ENCODE data around the gene MIA3. TPM values are rescaled to one million over a fixed set of nuclear protein-coding genes. Genes with fewer than 3 reads are reported as not detected.
A peak's percentile ranks its signal among the peaks of the same experiment; 100 is the strongest.
"Not testable (repeated sequence)": the region's sequence is repeated elsewhere in the genome, so short reads cannot be mapped to it uniquely, and the experiment has no call there.

Gene MIA3
- total RNA-seq, 2 experiments from 2014 or later, result 46.8 to 48.6 TPM

GRCh38 chr1:222641269-222641948 lies 23.5 kb downstream of the MIA3 start:
- Mint-ChIP-seq H3K4me3 (no peak overlapping the region), H3K27ac (no peak overlapping the region), H3K36me3 (peaks cover 12% of the 10 kb centered on the region), H3K4me1 (peaks cover 23% of the 10 kb centered on the region), H3K27me3 (no peaks in the 10 kb centered on the region), H3K9me3 (no peaks in the 10 kb centered on the region)
- no peak for DNase-seq

- Mint-ChIP-seq H3K4me1 (peaks cover 23% of the 10 kb centered on the region), H3K36me3 (peaks cover 9% of the 10 kb centered on the region), H3K4me3 (no peak overlapping the region), H3K27ac (no peak overlapping the region), H3K27me3 (no peaks in the 10 kb centered on the region), H3K9me3 (no peaks in the 10 kb centered on the region)
- DNase-seq, result no peak
Observed at GRCh38 chr1:222642468-222642867, 24.6 kb downstream of the MIA3 start.

GRCh38 chr1:222643606-222643937 lies 25.7 kb downstream of the MIA3 start:
- H3K27ac Mint-ChIP-seq, result peak overlapping the region; percentile 98
- peak overlapping the region; percentile 97 for H3K4me3 Mint-ChIP-seq
- peaks cover 9% of the 10 kb centered on the region for H3K36me3 Mint-ChIP-seq
- H3K27me3 Mint-ChIP-seq, result no peaks in the 10 kb centered on the region
- no peak for DNase-seq
- H3K9me3 Mint-ChIP-seq, result no peaks in the 10 kb centered on the region
- H3K4me1 Mint-ChIP-seq, result peaks cover 26% of the 10 kb centered on the region

- peak; percentile 98 for DNase-seq
- no peaks in the 10 kb centered on the region for H3K9me3 Mint-ChIP-seq
- peak overlapping the region; percentile 98 for H3K27ac Mint-ChIP-seq
- peaks cover 10% of the 10 kb centered on the region for H3K36me3 Mint-ChIP-seq
- peaks cover 26% of the 10 kb centered on the region for H3K4me1 Mint-ChIP-seq
- peak overlapping the region; percentile 97 for H3K4me3 Mint-ChIP-seq
- H3K27me3 Mint-ChIP-seq, result no peaks in the 10 kb centered on the region
Observed at GRCh38 chr1:222643938-222644635, 26.2 kb downstream of the MIA3 start.

- DNase-seq, result no peak
- Mint-ChIP-seq H3K27ac (peak overlapping the region; percentile 98), H3K9me3 (no peaks in the 10 kb centered on the region), H3K4me1 (peaks cover 26% of the 10 kb centered on the region), H3K36me3 (peaks cover 10% of the 10 kb centered on the region), H3K4me3 (peak overlapping the region; percentile 97), H3K27me3 (no peaks in the 10 kb centered on the region)
Observed at GRCh38 chr1:222644636-222644980, 26.7 kb downstream of the MIA3 start.

GRCh38 chr1:222652676-222653075 lies 34.8 kb downstream of the MIA3 start:
- Mint-ChIP-seq H3K27ac (peak overlapping the region; percentile 92), H3K4me3 (no peak overlapping the region), H3K9me3 (no peaks in the 10 kb centered on the region), H3K27me3 (no peaks in the 10 kb centered on the region), H3K4me1 (peaks cover 58% of the 10 kb centered on the region), H3K36me3 (peaks cover 57% of the 10 kb centered on the region)
- no peak for DNase-seq

GRCh38 chr1:222653178-222653827 lies 35.4 kb downstream of the MIA3 start:
- DNase-seq, result peak; percentile 34
- Mint-ChIP-seq H3K4me1 (peaks cover 61% of the 10 kb centered on the region), H3K27me3 (no peaks in the 10 kb centered on the region)

GRCh38 chr1:222654849-222655248 lies 37.0 kb downstream of the MIA3 start:
- peaks cover 63% of the 10 kb centered on the region for H3K4me1 Mint-ChIP-seq
- H3K4me3 Mint-ChIP-seq, result peak overlapping the region; percentile 57
- H3K27ac Mint-ChIP-seq, result peak overlapping the region; percentile 92
- H3K36me3 Mint-ChIP-seq, result peaks cover 69% of the 10 kb centered on the region
- DNase-seq, result peak; percentile 71
- H3K9me3 Mint-ChIP-seq, result no peaks in the 10 kb centered on the region
- no peaks in the 10 kb centered on the region for H3K27me3 Mint-ChIP-seq

More at GRCh38 chr1:222653178-222653827, 35.4 kb downstream of the MIA3 start:
- no peaks in the 10 kb centered on the region for H3K9me3 Mint-ChIP-seq
- peak overlapping the region; percentile 6 for H3K4me3 Mint-ChIP-seq
- H3K36me3 Mint-ChIP-seq, result peaks cover 62% of the 10 kb centered on the region
- peak overlapping the region; percentile 92 for H3K27ac Mint-ChIP-seq

GRCh38 chr1:222656391-222657155 lies 38.7 kb downstream of the MIA3 start:
- H3K27ac Mint-ChIP-seq, result peak overlapping the region; percentile 92
- no peaks in the 10 kb centered on the region for H3K27me3 Mint-ChIP-seq
- H3K4me3 Mint-ChIP-seq, result peak overlapping the region; percentile 14
- H3K36me3 Mint-ChIP-seq, result peaks cover 72% of the 10 kb centered on the region
- DNase-seq, result no peak
- peaks cover 60% of the 10 kb centered on the region for H3K4me1 Mint-ChIP-seq
- H3K9me3 Mint-ChIP-seq, result no peaks in the 10 kb centered on the region

- H3K36me3 Mint-ChIP-seq, result peaks cover 64% of the 10 kb centered on the region
- peaks cover 56% of the 10 kb centered on the region for H3K4me1 Mint-ChIP-seq
- no peak for DNase-seq
- no peak overlapping the region for H3K4me3 Mint-ChIP-seq
- H3K27ac Mint-ChIP-seq, result peak overlapping the region; percentile 42
- H3K27me3 Mint-ChIP-seq, result no peaks in the 10 kb centered on the region
- no peaks in the 10 kb centered on the region for H3K9me3 Mint-ChIP-seq
Observed at GRCh38 chr1:222657899-222658298, 40.0 kb downstream of the MIA3 start.

- H3K27ac Mint-ChIP-seq, result no peak overlapping the region
- H3K4me3 Mint-ChIP-seq, result no peak overlapping the region
- peaks cover 32% of the 10 kb centered on the region for H3K36me3 Mint-ChIP-seq
- H3K27me3 Mint-ChIP-seq, result no peaks in the 10 kb centered on the region
- H3K4me1 Mint-ChIP-seq, result peaks cover 18% of the 10 kb centered on the region
- no peak for DNase-seq
- no peaks in the 10 kb centered on the region for H3K9me3 Mint-ChIP-seq
Observed at GRCh38 chr1:222663431-222663934, 45.6 kb downstream of the MIA3 start.

GRCh38 chr1:222665964-222666363 lies 48.1 kb downstream of the MIA3 start:
- peaks cover 32% of the 10 kb centered on the region for H3K36me3 Mint-ChIP-seq
- H3K27ac Mint-ChIP-seq, result no peak overlapping the region

GRCh38 chr1:222668184-222668583 lies 50.3 kb downstream of the MIA3 start:
- H3K9me3 Mint-ChIP-seq, H3K27ac Mint-ChIP-seq, H3K4me3 Mint-ChIP-seq, DNase-seq, H3K27me3 Mint-ChIP-seq: not testable (repeated sequence)
- H3K4me1 Mint-ChIP-seq, result peaks cover 23% of the 10 kb centered on the region
- peaks cover 41% of the 10 kb centered on the region for H3K36me3 Mint-ChIP-seq

More at GRCh38 chr1:222665964-222666363, 48.1 kb downstream of the MIA3 start:
- Mint-ChIP-seq H3K27me3 (no peaks in the 10 kb centered on the region), H3K4me1 (peaks cover 28% of the 10 kb centered on the region), H3K9me3 (no peaks in the 10 kb centered on the region), H3K4me3 (no peak overlapping the region)
- DNase-seq, result no peak

- H3K9me3 Mint-ChIP-seq, H3K27me3 Mint-ChIP-seq: not testable (repeated sequence)
Observed at GRCh38 chr1:222669107-222669506, 51.2 kb downstream of the MIA3 start.

GRCh38 chr1:222670110-222670509 lies 52.2 kb downstream of the MIA3 start:
- Mint-ChIP-seq H3K36me3 (peaks cover 50% of the 10 kb centered on the region), H3K4me3 (no peak overlapping the region), H3K27me3 (no peaks in the 10 kb centered on the region), H3K4me1 (peaks cover 23% of the 10 kb centered on the region), H3K9me3 (no peaks in the 10 kb centered on the region), H3K27ac (peak overlapping the region; percentile 81)
- DNase-seq, result no peak

More at GRCh38 chr1:222669107-222669506, 51.2 kb downstream of the MIA3 start:
- peaks cover 47% of the 10 kb centered on the region for H3K36me3 Mint-ChIP-seq
- not testable (repeated sequence) for DNase-seq, H3K4me3 Mint-ChIP-seq, H3K27ac Mint-ChIP-seq
- H3K4me1 Mint-ChIP-seq, result peaks cover 23% of the 10 kb centered on the region
